Omental fat pad (tissue), 4 donors: ENCODE results near the gene CRHBP. TPM values are rescaled to one million over a fixed set of nuclear protein-coding genes. Genes with fewer than 3 reads are reported as not detected.
"Not testable (repeated sequence)": the region's sequence is repeated elsewhere in the genome, so short reads cannot be mapped to it uniquely, and the experiment has no call there.

Experiments
- ATAC-seq: fragments of 150-250 bp; one replicate; pipeline ENCODE4 v1.9.1; 2016; ENCODE audit warnings: mild to moderate bottlenecking, moderate library complexity; ENCODE audit not compliant: low FRiP score
- DNase-seq: peaks from one replicate; pipeline ENCODE4 v3.0.0-alpha.2; 2019; ENCODE audit warnings: low spot score
- CTCF ChIP-seq, 3 donors: fragments of 450-650 bp; IDR thresholded peaks; one replicate each; pipeline ENCODE4 v1.5.1; 2016 to 2017; ENCODE audit warnings: antibody characterized with exemption in 3 of 3, mild to moderate bottlenecking in 3 of 3, moderate library complexity in 2 of 3
- total RNA-seq, 4 donors: library from RNA; depleted of rRNA; stranded (reverse); fragments of >200 nt; gene quantifications; one replicate each; pipeline ENCODE4 v1.1.0, GENCODE V29; 2016

The CRHBP gene
- total RNA-seq, 4 donors from 2014 or later = 4.3 to 47.6 (median 10.7) TPM

GRCh38 chr5:76944638-76945037, 8.2 kb upstream of the CRHBP start:
- ATAC-seq (no peak), DNase-seq (no peak)
- no peak for TF ChIP-seq CTCF (IDR thresholded peaks at IDR 0.05)

- ATAC-seq, DNase-seq: not testable (repeated sequence)
Measured at GRCh38 chr5:76945238-76945637, 7.6 kb upstream of the CRHBP start.

GRCh38 chr5:76946090-76946489, 6.8 kb upstream of the CRHBP start:
- ATAC-seq = no peak
- TF ChIP-seq CTCF (IDR thresholded peaks at IDR 0.05) = no peak
- no peak for DNase-seq

- no peak for DNase-seq
- no peak for TF ChIP-seq CTCF (IDR thresholded peaks at IDR 0.05)
- no peak for ATAC-seq
Measured at GRCh38 chr5:76947082-76947503, 5.8 kb upstream of the CRHBP start.

- TF ChIP-seq CTCF (IDR thresholded peaks at IDR 0.05) = no peak
- ATAC-seq (peak; percentile 37), DNase-seq (no peak)
Measured at GRCh38 chr5:76953551-76954382, 922 bp downstream of the CRHBP start.

- no peak for ATAC-seq
- no peak for TF ChIP-seq CTCF (IDR thresholded peaks at IDR 0.05)
- no peak for DNase-seq
Measured at GRCh38 chr5:76954383-76954763, 1.5 kb downstream of the CRHBP start.

GRCh38 chr5:76956033-76956432, 3.2 kb downstream of the CRHBP start:
- ATAC-seq (no peak), DNase-seq (no peak)
- TF ChIP-seq CTCF (IDR thresholded peaks at IDR 0.05) = no peak
